HepG2 (cell line): ENCODE measurements around the gene RPS23. TPM values are rescaled to one million over a fixed set of nuclear protein-coding genes. Genes with fewer than 3 reads are reported as not detected.
A peak's percentile ranks its signal among the peaks of the same experiment; 100 is the strongest.

Source experiments
- FOXJ3 ChIP-seq: sonication (generic); formaldehyde crosslinking; IDR thresholded peaks from 2 replicates; pipeline ENCODE4 v1.4.0; 2020; ENCODE audit warnings: missing genetic modification reagents, mild to moderate bottlenecking, borderline replicate concordance
- HOXA3 ChIP-seq: sonication (generic); formaldehyde crosslinking; IDR thresholded peaks from 2 replicates; pipeline ENCODE4 v1.5.0; 2020; ENCODE audit warnings: missing genetic modification reagents
- KLF15 ChIP-seq: sonication (generic); formaldehyde crosslinking; IDR thresholded peaks from 2 replicates; pipeline ENCODE4 v1.8.1; 2023; ENCODE audit warnings: borderline replicate concordance, mild to moderate bottlenecking, inconsistent platforms, missing genetic modification reagents, mixed read lengths
- MXD4 ChIP-seq: IDR thresholded peaks from 2 replicates; pipeline ENCODE4 v1.6.1; 2016; ENCODE audit warnings: mild to moderate bottlenecking, missing biosample characterization, missing genetic modification reagents
- NFE2 ChIP-seq: sonication (generic); formaldehyde crosslinking; IDR thresholded peaks from 2 replicates; pipeline ENCODE4 v1.4.0; 2020; ENCODE audit warnings: missing genetic modification reagents
- NR2C2 ChIP-seq: sonication (generic); formaldehyde crosslinking; IDR thresholded peaks from 2 replicates; pipeline ENCODE4 v1.4.0; 2020; ENCODE audit warnings: missing genetic modification reagents, mild to moderate bottlenecking, moderate library complexity, borderline replicate concordance
- PAXIP1 ChIP-seq: sonication (generic); formaldehyde crosslinking; conservative IDR thresholded peaks from 2 replicates; pipeline ENCODE4 v1.4.0; 2020; ENCODE audit warnings: mild to moderate bottlenecking, missing genetic modification reagents, moderate library complexity
- POLR2A ChIP-seq, 2 experiments: IDR thresholded peaks; 2 replicates each; pipeline ENCODE4 v1.6.1; 2011; ENCODE audit warnings: low read depth in 2 of 2, low read length in 2 of 2, mild to moderate bottlenecking in 1 of 2, moderate library complexity in 1 of 2; ENCODE audit not compliant: insufficient read depth in 1 of 2
- RBFOX2 ChIP-seq: fragments of 200-400 bp; formaldehyde crosslinking; IDR thresholded peaks from 2 replicates; pipeline ENCODE4 v1.6.1; 2017; ENCODE audit warnings: low read depth, mild to moderate bottlenecking, low read length
- ZMYM2 ChIP-seq: sonication (generic); formaldehyde crosslinking; IDR thresholded peaks from 2 replicates; pipeline ENCODE4 v1.8.0; 2022; ENCODE audit warnings: mild to moderate bottlenecking, missing genetic modification reagents
- ZNF280B ChIP-seq: sonication (generic); formaldehyde crosslinking; IDR thresholded peaks from 2 replicates; pipeline ENCODE4 v1.5.0; 2020; ENCODE audit warnings: missing genetic modification reagents, mild to moderate bottlenecking, borderline replicate concordance
- ZNF740 ChIP-seq: sonication (generic); formaldehyde crosslinking; IDR thresholded peaks from 2 replicates; pipeline ENCODE4 v1.4.0; 2020; ENCODE audit warnings: missing genetic modification reagents
- ZNF879 ChIP-seq: sonication (generic); formaldehyde crosslinking; IDR thresholded peaks from 2 replicates; pipeline ENCODE4 v1.8.1; 2023; ENCODE audit warnings: missing genetic modification reagents
- ZNF883 ChIP-seq: sonication (generic); formaldehyde crosslinking; IDR thresholded peaks from 2 replicates; pipeline ENCODE4 v1.5.1; 2020; ENCODE audit warnings: mild to moderate bottlenecking, missing genetic modification reagents; ENCODE audit errors: not compliant biosample characterization
- ZSCAN9 ChIP-seq: IDR thresholded peaks from 2 replicates; pipeline ENCODE4 v1.6.1; 2016; ENCODE audit warnings: borderline replicate concordance
- polyA plus RNA-seq, 8 experiments: library from polyadenylated mRNA; depleted of rRNA in 3 of 8; stranded (reverse) in 7 of 8; unstranded in 1 of 8; fragments of >200 nt; fragmentation: Illumina TruSeq in 4 of 8; extraction: Trizol in 4 of 8; gene quantifications; 2 replicates each; pipeline versions ENCODE4 v1.2.1 to v1.2.3, GENCODE V29; 2011 to 2016; ENCODE audit warnings: low read depth in 4 of 8, missing spikeins in 1 of 8, mixed read lengths in 1 of 8; ENCODE audit not compliant: insufficient read depth in 1 of 8
- total RNA-seq, 5 experiments: library from RNA; depleted of rRNA; stranded (reverse); fragments of >200 nt; fragmentation: Illumina TruSeq; extraction: Trizol; gene quantifications; 2 replicates each; pipeline ENCODE4 v1.2.3, GENCODE V29; 2016; ENCODE audit warnings: low read depth in 1 of 5
- TF ChIP-seq, protein P1 (sequence below): IDR thresholded peaks from 2 replicates; pipeline ENCODE4 v1.6.1; 2012; ENCODE audit warnings: low read depth, low read length, improper control_type of control experiment
- TF ChIP-seq, protein P2 (sequence below): sonication (generic); formaldehyde crosslinking; IDR thresholded peaks from 2 replicates; pipeline ENCODE4 v1.4.0; 2020; ENCODE audit warnings: mild to moderate bottlenecking, missing genetic modification reagents

RPS23 gene
- total and polyA plus RNA-seq, 2 of the 13 experiments (the other 11 are each of a cell fraction or from before 2014, with no cell fraction given): 3,088 to 3,235 TPM

GRCh38 chr5:82277987-82278710, at the start of gene RPS23 (continued):
- TF ChIP-seq PAXIP1 (CRISPR knock-in tag) (no peak), HOXA3 (CRISPR knock-in tag) (no peak; the same call in none of the 2 replicates), ZNF740 (CRISPR knock-in tag) (peak; percentile 48; the same call in 1 of the 2 replicates), RBFOX2 (peak; percentile 99), ZSCAN9 (no peak), NFE2 (CRISPR knock-in tag) (no peak), ZNF280B (CRISPR knock-in tag) (peak; percentile 62; the same call in 1 of the 2 replicates), POLR2A (IDR thresholded peaks at IDR 0.05; ENCODE audit: insufficient read depth in 1 of 2, low read depth in 2 of 2, low read length in 2 of 2) (peak; percentile 89), KLF15 (CRISPR knock-in tag) (peak; percentile 79; the same call in 1 of the 2 replicates), ZMYM2 (CRISPR knock-in tag) (no peak), NR2C2 (CRISPR knock-in tag) (peak; percentile 23; the same call in 1 of the 2 replicates), ZNF883 (no peak), FOXJ3 (CRISPR knock-in tag) (0 out of 2 replicates have a peak, but pooled peaks have one; percentile 40), MXD4 (CRISPR knock-in tag) (peak; percentile 61; the same call in 1 of the 2 replicates), ZNF879 (CRISPR knock-in tag) (no peak)
- TF ChIP-seq, protein P1, sequence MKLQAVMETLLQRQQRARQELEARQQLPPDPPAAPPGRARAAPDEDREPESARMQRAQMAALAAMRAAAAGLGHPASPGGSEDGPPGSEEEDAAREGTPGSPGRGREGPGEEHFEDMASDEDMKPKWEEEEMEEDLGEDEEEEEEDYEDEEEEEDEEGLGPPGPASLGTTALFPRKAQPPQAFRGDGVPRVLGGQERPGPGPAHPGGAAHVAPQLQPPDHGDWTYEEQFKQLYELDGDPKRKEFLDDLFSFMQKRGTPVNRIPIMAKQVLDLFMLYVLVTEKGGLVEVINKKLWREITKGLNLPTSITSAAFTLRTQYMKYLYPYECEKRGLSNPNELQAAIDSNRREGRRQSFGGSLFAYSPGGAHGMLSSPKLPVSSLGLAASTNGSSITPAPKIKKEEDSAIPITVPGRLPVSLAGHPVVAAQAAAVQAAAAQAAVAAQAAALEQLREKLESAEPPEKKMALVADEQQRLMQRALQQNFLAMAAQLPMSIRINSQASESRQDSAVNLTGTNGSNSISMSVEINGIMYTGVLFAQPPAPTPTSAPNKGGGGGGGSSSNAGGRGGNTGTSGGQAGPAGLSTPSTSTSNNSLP: no peak
- TF ChIP-seq, protein P2, sequence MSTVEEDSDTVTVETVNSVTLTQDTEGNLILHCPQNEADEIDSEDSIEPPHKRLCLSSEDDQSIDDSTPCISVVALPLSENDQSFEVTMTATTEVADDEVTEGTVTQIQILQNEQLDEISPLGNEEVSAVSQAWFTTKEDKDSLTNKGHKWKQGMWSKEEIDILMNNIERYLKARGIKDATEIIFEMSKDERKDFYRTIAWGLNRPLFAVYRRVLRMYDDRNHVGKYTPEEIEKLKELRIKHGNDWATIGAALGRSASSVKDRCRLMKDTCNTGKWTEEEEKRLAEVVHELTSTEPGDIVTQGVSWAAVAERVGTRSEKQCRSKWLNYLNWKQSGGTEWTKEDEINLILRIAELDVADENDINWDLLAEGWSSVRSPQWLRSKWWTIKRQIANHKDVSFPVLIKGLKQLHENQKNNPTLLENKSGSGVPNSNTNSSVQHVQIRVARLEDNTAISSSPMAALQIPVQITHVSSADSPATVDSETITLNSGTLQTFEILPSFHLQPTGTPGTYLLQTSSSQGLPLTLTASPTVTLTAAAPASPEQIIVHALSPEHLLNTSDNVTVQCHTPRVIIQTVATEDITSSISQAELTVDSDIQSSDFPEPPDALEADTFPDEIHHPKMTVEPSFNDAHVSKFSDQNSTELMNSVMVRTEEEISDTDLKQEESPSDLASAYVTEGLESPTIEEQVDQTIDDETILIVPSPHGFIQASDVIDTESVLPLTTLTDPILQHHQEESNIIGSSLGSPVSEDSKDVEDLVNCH (CRISPR knock-in tag): no peak
